ENCODE results near the gene ADCY2.

ADCY2 gene

GRCh38 chr5:7418276-7418675 lies 22.3 kb downstream of the ADCY2 start:
- TF ChIP-seq CTCF (IDR thresholded peaks at IDR 0.05), result no peak

GRCh38 chr5:7419367-7419766 lies 23.4 kb downstream of the ADCY2 start:
- TF ChIP-seq CTCF (IDR thresholded peaks at IDR 0.05), result no peak

- TF ChIP-seq CTCF (IDR thresholded peaks at IDR 0.05), result no peak
Measured at GRCh38 chr5:7419846-7420245, 23.9 kb downstream of the ADCY2 start.

- no peak for TF ChIP-seq CTCF (IDR thresholded peaks at IDR 0.05)
Measured at GRCh38 chr5:7420510-7421280, 24.8 kb downstream of the ADCY2 start.

DNA sequence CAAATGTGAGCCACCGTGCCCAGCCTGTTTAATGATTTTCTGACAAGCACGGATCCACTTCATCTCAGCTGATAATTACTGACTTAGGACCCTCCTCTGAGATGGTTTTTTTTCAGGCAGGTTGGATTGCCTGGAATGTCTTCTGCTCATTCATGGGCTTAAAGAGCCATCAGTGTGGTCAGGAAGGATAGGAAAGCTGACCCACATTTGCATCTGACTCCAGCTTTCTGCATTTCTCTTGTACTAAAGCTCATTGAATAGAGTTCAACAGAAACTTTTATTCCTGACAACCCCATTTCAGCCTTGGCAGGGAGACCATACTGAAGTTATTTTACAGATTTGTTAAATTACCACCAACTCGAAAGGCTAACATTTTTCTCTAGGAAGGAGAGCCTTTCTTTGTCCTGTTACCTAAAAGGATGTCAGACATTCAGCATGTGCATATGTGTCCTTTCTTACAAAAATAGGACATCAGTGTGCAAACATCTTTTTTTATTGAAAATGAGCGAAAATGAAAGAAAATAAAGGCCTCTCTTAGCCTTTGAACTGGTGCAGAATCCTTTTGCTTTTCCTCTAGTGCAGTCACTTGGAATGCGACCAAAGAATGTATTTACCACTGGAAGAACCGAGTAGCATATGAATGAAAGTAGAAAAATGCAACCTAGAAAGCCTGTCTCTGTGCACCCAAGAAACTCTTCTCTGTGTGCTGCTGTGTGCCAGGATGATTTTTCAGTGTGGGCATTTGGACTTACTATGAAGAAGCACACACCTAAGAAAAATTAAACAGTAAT lies 26.6 kb downstream of the ADCY2 start:
- no peak for TF ChIP-seq CTCF (IDR thresholded peaks at IDR 0.05)

GRCh38 chr5:7425830-7426229 lies 29.9 kb downstream of the ADCY2 start:
- TF ChIP-seq CTCF (IDR thresholded peaks at IDR 0.05), result no peak

DNA sequence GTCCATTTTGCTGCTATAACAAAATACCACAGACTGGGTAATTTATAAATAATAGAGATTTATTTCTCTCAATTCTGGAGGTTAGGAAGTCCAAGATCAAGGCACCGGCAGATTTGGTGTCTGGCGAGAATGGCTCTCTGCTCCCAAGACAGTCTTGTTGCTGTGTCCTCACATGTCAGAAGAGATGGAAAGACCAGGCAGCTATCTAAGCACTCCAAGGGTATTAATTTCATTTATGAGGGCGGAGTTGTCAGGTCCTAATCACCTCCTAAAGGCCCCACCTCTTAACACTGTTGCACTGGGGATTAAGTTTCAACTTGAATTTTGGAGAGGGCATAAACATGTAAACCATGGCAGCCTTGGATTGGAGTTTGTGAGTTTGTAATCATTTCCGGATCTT lies 30.3 kb downstream of the ADCY2 start:
- no peak for TF ChIP-seq CTCF (IDR thresholded peaks at IDR 0.05)

All from LNCAP (cell line).